K562 (cell line): Measurements from ENCODE around the gene INSR. TPM values are rescaled to one million over a fixed set of nuclear protein-coding genes. Genes with fewer than 3 reads are reported as not detected.
A peak's percentile ranks its signal among the peaks of the same experiment; 100 is the strongest.
"Not testable (repeated sequence)": the region's sequence is repeated elsewhere in the genome, so short reads cannot be mapped to it uniquely, and the experiment has no call there.

Experiments
- ATAC-seq: fragments of 200-7000 bp; cut with Tn5 transposase; 3 replicates; pipeline ENCODE4 v1.9.1; 2020; ENCODE audit warnings: moderate library complexity
- BruUV-seq: library from RNA; stranded (reverse); fragments of 400-500 nt; replicated peaks from 2 replicates; lab custom pipeline; 2021; lab: Mats Ljungman, UMichigan
- CTCF ChIA-PET: fragments of 300-600 bp; formaldehyde crosslinking; extraction: SDS; loops from one replicate; lab custom pipeline; 2021; ENCODE audit warnings: low intra/inter-chr PET ratio; lab: Yijun Ruan, JAX
- POLR2A ChIA-PET: fragments of 300-600, 350-650 bp; sonication (Branson Sonifier 250); formaldehyde crosslinking; extraction: SDS; loops from one replicate; lab custom pipeline; 2021; ENCODE audit warnings: antibody characterized with exemption, inconsistent platforms; lab: Yijun Ruan, JAX
- DNase-seq, 4 experiments: peaks; one replicate each; pipeline versions ENCODE4 v3.0.0 to v3.0.0-alpha.2; 2011 to 2018; ENCODE audit warnings: low spot score in 3 of 4, mixed read lengths in 3 of 4; ENCODE audit errors: extremely low read depth in 1 of 4
- FAIRE-seq: peaks from 2 replicates; lab custom pipeline; 2011; peaks lifted over from hg19 to GRCh38; lab: Jason Lieb, UNC
- H2AFZ ChIP-seq: 2 replicates; pipeline ENCODE4 v1.6.0; 2011; ENCODE audit warnings: low read depth, low read length, control low read depth, inconsistent platforms
- H3K27ac ChIP-seq: fragments of 200-600 bp; 3 replicates; pipeline ENCODE4 v1.8.0; 2011; ENCODE audit warnings: low read depth, mild to moderate bottlenecking, control low read depth, inconsistent platforms, low read length, moderate library complexity, mixed read lengths; ENCODE audit errors: extremely low read depth
- H3K27me3 ChIP-seq, 2 experiments: fragments of 300-600 bp in 1 of 2; 2 replicates in 1 of 2; 3 replicates in 1 of 2; pipeline versions ENCODE4 v1.6.0 to v1.8.0; 2011; ENCODE audit warnings: inconsistent platforms in 2 of 2, low read length in 2 of 2, mild to moderate bottlenecking in 1 of 2, mixed read lengths in 1 of 2, moderate library complexity in 1 of 2; ENCODE audit not compliant: control insufficient read depth in 2 of 2, insufficient read depth in 2 of 2
- H3K36me3 ChIP-seq: fragments of 300-600 bp; 3 replicates; pipeline ENCODE4 v1.8.0; 2011; ENCODE audit warnings: mild to moderate bottlenecking, low read length, inconsistent platforms; ENCODE audit not compliant: control insufficient read depth, insufficient read depth
- H3K4me1 ChIP-seq, 2 experiments: fragments of 200-600 bp in 1 of 2; replicated peaks in 1 of 2; 2 replicates in 1 of 2; 3 replicates in 1 of 2; pipeline versions ENCODE4 v1.5.1 to v1.8.0; 2011; ENCODE audit warnings: inconsistent platforms in 2 of 2, low read length in 2 of 2, mild to moderate bottlenecking in 1 of 2, mixed read lengths in 1 of 2, moderate library complexity in 1 of 2; ENCODE audit not compliant: control insufficient read depth in 2 of 2, insufficient read depth in 2 of 2
- H3K4me2 ChIP-seq: 2 replicates; pipeline ENCODE4 v1.6.1; 2011; ENCODE audit warnings: low read length, control low read depth, inconsistent platforms, mixed read lengths; ENCODE audit not compliant: insufficient read depth
- H3K4me3 ChIP-seq: fragments of 200-600 bp; sonication (generic), shearing (Covaris generic); 2 replicates; pipeline ENCODE4 v1.5.1; 2016; ENCODE audit warnings: control low read depth, inconsistent platforms
- H3K79me2 ChIP-seq: fragments of 200-600 bp; 3 replicates; pipeline ENCODE4 v1.8.0; 2011; ENCODE audit warnings: low read length, inconsistent platforms; ENCODE audit not compliant: control insufficient read depth, insufficient read depth
- H3K9ac ChIP-seq, 2 experiments: 2 replicates each; pipeline versions ENCODE4 v1.6.0 to v1.6.1; 2011; ENCODE audit warnings: low read depth in 2 of 2, low read length in 2 of 2, control low read depth in 1 of 2, inconsistent platforms in 1 of 2, mild to moderate bottlenecking in 1 of 2, mixed read lengths in 1 of 2; ENCODE audit not compliant: insufficient read depth in 1 of 2
- H3K9me1 ChIP-seq: one replicate; pipeline ENCODE4 v1.6.0; 2011; ENCODE audit warnings: inconsistent platforms, mild to moderate bottlenecking, low read length, moderate library complexity; ENCODE audit not compliant: control insufficient read depth, insufficient read depth
- H3K9me3 ChIP-seq: replicated peaks from 2 replicates; pipeline ENCODE4 v1.5.1; 2011; ENCODE audit warnings: low read depth, low read length, inconsistent platforms; ENCODE audit not compliant: control insufficient read depth, insufficient read depth
- H4K20me1 ChIP-seq: replicated peaks from 2 replicates; pipeline ENCODE4 v1.6.1; 2011; ENCODE audit warnings: low read length, inconsistent platforms, mixed read lengths; ENCODE audit not compliant: control insufficient read depth, insufficient read depth
- CBX3 ChIP-seq, 2 experiments: IDR thresholded peaks; 1 replicate in 1 of 2; 2 replicates in 1 of 2; pipeline ENCODE4 v1.6.1; 2012; ENCODE audit warnings: inconsistent platforms in 2 of 2, low read length in 2 of 2, borderline replicate concordance in 1 of 2, control low read depth in 1 of 2
- RAD21 ChIP-seq, 2 experiments: fragments of 250-450 bp in 1 of 2; fragments of 450-650 bp in 1 of 2; sonication (Bioruptor Pico) in 1 of 2; formaldehyde crosslinking in 1 of 2; IDR thresholded peaks in 1 of 2; conservative IDR thresholded peaks in 1 of 2; 2 replicates each; pipeline versions ENCODE4 v1.4.0 to v1.8.0; 2020 to 2022; ENCODE audit warnings: mild to moderate bottlenecking in 2 of 2, moderate library complexity in 1 of 2
- WGBS: fragments of 100-300 bp; shearing (Covaris generic); methylation state at CpG from one replicate; pipeline ENCODE4 v1.1.6; 2016; ENCODE audit warnings: low coverage, mixed read lengths; ENCODE audit not compliant: insufficient coverage; ENCODE audit errors: missing lambda C conversion rate; 5-methylcytosine and 5-hydroxymethylcytosine counted together
- in situ Hi-C: fragments of 300-500 bp; cut with MboI; formaldehyde crosslinking; loops from 4 replicates; pipeline ENCODE4 v1.15.0; 2018; ENCODE audit warnings: inconsistent platforms, mixed read lengths
- intact Hi-C: fragments of 100-400 bp; cut with micrococcal nuclease; formaldehyde crosslinking; loops from 2 replicates; pipeline ENCODE4 v1.14.2; 2022
- polyA plus RNA-seq, 8 experiments: library from polyadenylated mRNA; depleted of rRNA in 4 of 8; stranded (reverse) in 5 of 8; unstranded in 3 of 8; fragments of >200 nt; fragmentation: Nextera tagmentation in 2 of 8; fragmentation: Illumina TruSeq in 1 of 8; extraction: Ambion mirVana in 2 of 8; extraction: Trizol in 1 of 8; gene quantifications; 2 replicates each; pipeline versions ENCODE4 v1.2.1 to v1.2.3, GENCODE V29; 2011 to 2014; ENCODE audit warnings: inconsistent platforms in 1 of 8, missing spikeins in 1 of 8
- total RNA-seq, 7 experiments: library from RNA; depleted of rRNA in 6 of 7; stranded (reverse); fragments of >200 nt in 6 of 7; fragmentation: Illumina TruSeq in 2 of 7; extraction: Trizol in 2 of 7; gene quantifications; 2 replicates each; pipeline versions ENCODE4 v1.2.1 to v1.2.3, GENCODE V29; 2011 to 2021; ENCODE audit warnings: low replicate concordance in 1 of 7
- TF ChIP-seq, protein P1 (sequence below), 3 experiments: IDR thresholded peaks in 2 of 3; conservative IDR thresholded peaks in 1 of 3; 2 replicates each; pipeline ENCODE4 v1.5.1; 2011 to 2012; ENCODE audit warnings: low read length in 3 of 3, mild to moderate bottlenecking in 3 of 3, control low read depth in 2 of 3, improper control_type of control experiment in 1 of 3, inconsistent platforms in 1 of 3, low read depth in 1 of 3, mixed read lengths in 1 of 3, moderate library complexity in 1 of 3; ENCODE audit not compliant: insufficient read depth in 2 of 3
- TF ChIP-seq, protein P2 (sequence below): sonication (generic); formaldehyde crosslinking; IDR thresholded peaks from 2 replicates; pipeline ENCODE4 v1.8.1; 2023; ENCODE audit warnings: mild to moderate bottlenecking, missing genetic modification reagents

The INSR gene
- total and polyA plus RNA-seq, 9 of the 15 experiments (the other 6 are each of a cell fraction or from before 2014, with no cell fraction given), result 0.04 to 0.88 (median 0.41) TPM

DNA sequence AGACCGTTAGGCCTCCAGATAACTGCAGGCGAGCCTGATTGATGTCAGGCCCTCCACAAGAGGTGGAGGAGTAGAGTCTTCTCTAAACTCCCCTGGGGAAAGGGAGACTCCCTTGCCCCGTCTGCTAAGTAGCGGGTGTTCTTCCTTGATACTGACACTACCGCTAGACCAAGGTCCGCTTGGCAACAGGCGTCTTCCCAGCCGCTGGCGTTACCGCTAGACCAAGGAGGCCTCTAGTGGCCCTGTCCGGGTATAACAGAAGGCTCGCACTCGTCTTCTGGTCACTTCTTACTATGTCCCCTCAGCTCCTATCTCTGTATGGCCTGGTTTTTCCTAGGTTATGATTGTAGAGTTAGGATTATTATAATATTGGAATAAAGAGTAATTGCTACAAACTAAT lies 227.1 kb downstream of the INSR start:
- WGBS, result 44% methylated on average over 13 of the region's 13 CpGs
- H3K4me3 ChIP-seq, H3K9me3 ChIP-seq, H3K9ac ChIP-seq, CTCF ChIA-PET, H3K27ac ChIP-seq, ATAC-seq, H4K20me1 ChIP-seq, H3K4me1 ChIP-seq, intact Hi-C loops, H3K9me1 ChIP-seq, BruUV-seq, H3K4me2 ChIP-seq, H3K27me3 ChIP-seq, POLR2A ChIA-PET: not testable (repeated sequence)
- H2AFZ ChIP-seq, result peak overlapping the region; percentile 66; the same call in 1 of the 2 replicates
- FAIRE-seq (peak; percentile 81), DNase-seq (peak in 1 of 4 experiments; percentile 62)
- H3K79me2 ChIP-seq, result peaks cover 13% of the 10 kb centered on the region
- in situ Hi-C loops, result loop anchor here (5.0 kb wide), 1 partner anchor 40 kb away; no protein-coding TSS in a partner anchor
- TF ChIP-seq, protein P1, sequence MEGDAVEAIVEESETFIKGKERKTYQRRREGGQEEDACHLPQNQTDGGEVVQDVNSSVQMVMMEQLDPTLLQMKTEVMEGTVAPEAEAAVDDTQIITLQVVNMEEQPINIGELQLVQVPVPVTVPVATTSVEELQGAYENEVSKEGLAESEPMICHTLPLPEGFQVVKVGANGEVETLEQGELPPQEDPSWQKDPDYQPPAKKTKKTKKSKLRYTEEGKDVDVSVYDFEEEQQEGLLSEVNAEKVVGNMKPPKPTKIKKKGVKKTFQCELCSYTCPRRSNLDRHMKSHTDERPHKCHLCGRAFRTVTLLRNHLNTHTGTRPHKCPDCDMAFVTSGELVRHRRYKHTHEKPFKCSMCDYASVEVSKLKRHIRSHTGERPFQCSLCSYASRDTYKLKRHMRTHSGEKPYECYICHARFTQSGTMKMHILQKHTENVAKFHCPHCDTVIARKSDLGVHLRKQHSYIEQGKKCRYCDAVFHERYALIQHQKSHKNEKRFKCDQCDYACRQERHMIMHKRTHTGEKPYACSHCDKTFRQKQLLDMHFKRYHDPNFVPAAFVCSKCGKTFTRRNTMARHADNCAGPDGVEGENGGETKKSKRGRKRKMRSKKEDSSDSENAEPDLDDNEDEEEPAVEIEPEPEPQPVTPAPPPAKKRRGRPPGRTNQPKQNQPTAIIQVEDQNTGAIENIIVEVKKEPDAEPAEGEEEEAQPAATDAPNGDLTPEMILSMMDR (IDR thresholded peaks at IDR 0.05 in 2 of 3, conservative IDR thresholded peaks at IDR 0.05 in 1 of 3; ENCODE audit: insufficient read depth in 2 of 3, low read depth in 1 of 3, low read length in 3 of 3), result peak; percentile 46 to 57 (median 47); a peak in 5 of 6 replicates
- TF ChIP-seq, protein P2, sequence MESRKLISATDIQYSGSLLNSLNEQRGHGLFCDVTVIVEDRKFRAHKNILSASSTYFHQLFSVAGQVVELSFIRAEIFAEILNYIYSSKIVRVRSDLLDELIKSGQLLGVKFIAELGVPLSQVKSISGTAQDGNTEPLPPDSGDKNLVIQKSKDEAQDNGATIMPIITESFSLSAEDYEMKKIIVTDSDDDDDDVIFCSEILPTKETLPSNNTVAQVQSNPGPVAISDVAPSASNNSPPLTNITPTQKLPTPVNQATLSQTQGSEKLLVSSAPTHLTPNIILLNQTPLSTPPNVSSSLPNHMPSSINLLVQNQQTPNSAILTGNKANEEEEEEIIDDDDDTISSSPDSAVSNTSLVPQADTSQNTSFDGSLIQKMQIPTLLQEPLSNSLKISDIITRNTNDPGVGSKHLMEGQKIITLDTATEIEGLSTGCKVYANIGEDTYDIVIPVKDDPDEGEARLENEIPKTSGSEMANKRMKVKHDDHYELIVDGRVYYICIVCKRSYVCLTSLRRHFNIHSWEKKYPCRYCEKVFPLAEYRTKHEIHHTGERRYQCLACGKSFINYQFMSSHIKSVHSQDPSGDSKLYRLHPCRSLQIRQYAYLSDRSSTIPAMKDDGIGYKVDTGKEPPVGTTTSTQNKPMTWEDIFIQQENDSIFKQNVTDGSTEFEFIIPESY, result peak; percentile 99
- TF ChIP-seq RAD21 (CRISPR knock-in tag; conservative IDR thresholded peaks at IDR 0.05 in 1 of 2, IDR thresholded peaks at IDR 0.05 in 1 of 2) (peak in 1 of 2 experiments; percentile 47; a peak in 2 of 4 replicates), CBX3 (IDR thresholded peaks at IDR 0.05; ENCODE audit: borderline replicate concordance in 1 of 2, low read length in 2 of 2) (peak in 1 of 2 experiments; percentile 25; a peak in 1 of 3 replicates)
- peaks cover 13% of the 10 kb centered on the region for H3K36me3 ChIP-seq
